Esophagus (tissue), 2 donors: ENCODE measurements around the gene PAPOLA. TPM values are rescaled to one million over a fixed set of nuclear protein-coding genes. Genes with fewer than 3 reads are reported as not detected.
A peak's percentile ranks its signal among the peaks of the same experiment; 100 is the strongest.

Experiments
- H3K27ac ChIP-seq, 2 donors: one replicate each; pipeline ENCODE4 v1.5.1; 2013; ENCODE audit warnings: low read depth in 2 of 2, mild to moderate bottlenecking in 2 of 2, inconsistent platforms in 1 of 2, low read length in 1 of 2, moderate library complexity in 1 of 2
- H3K27me3 ChIP-seq, 2 donors: one replicate each; pipeline ENCODE4 v1.6.1; 2013; ENCODE audit warnings: low read length in 2 of 2, control low read depth in 1 of 2, mild to moderate bottlenecking in 1 of 2; ENCODE audit not compliant: insufficient read depth in 2 of 2, control insufficient read depth in 1 of 2
- H3K36me3 ChIP-seq, 2 donors: one replicate each; pipeline ENCODE4 v1.6.1; 2013; ENCODE audit warnings: low read length in 1 of 2; ENCODE audit not compliant: control insufficient read depth in 2 of 2, insufficient read depth in 2 of 2
- H3K4me1 ChIP-seq, 2 donors: one replicate each; pipeline ENCODE4 v1.6.1; 2013; ENCODE audit warnings: low read length in 1 of 2; ENCODE audit not compliant: control insufficient read depth in 2 of 2, insufficient read depth in 2 of 2
- H3K4me3 ChIP-seq, 2 donors: one replicate each; pipeline ENCODE4 v1.5.1; 2013; ENCODE audit warnings: low read length in 2 of 2, mild to moderate bottlenecking in 2 of 2, low read depth in 1 of 2, moderate library complexity in 1 of 2
- H3K9me3 ChIP-seq, 2 donors: one replicate each; pipeline ENCODE4 v1.6.1; 2013; ENCODE audit warnings: mild to moderate bottlenecking in 2 of 2, low read depth in 1 of 2, low read length in 1 of 2, moderate library complexity in 1 of 2; ENCODE audit not compliant: control insufficient read depth in 2 of 2, insufficient read depth in 1 of 2
- WGBS, 2 donors: extraction: QIAGEN DNeasy Blood & Tissue Kit; methylation state at CpG; one replicate each; pipeline ENCODE4 v1.1.7; 2013; 5-methylcytosine and 5-hydroxymethylcytosine counted together
- polyA plus RNA-seq, 2 donors: library from polyadenylated mRNA; stranded (reverse); fragments of 200-250 nt; gene quantifications; one replicate each; pipeline ENCODE4 v1.2.3, GENCODE V29; 2013
- donor health status: healthy with polysubstance abuse.
- donor health status: Bipolar disorder and iron deficiency.

PAPOLA gene
- polyA plus RNA-seq, 2 donors: 43.5 to 57.5 TPM

DNA sequence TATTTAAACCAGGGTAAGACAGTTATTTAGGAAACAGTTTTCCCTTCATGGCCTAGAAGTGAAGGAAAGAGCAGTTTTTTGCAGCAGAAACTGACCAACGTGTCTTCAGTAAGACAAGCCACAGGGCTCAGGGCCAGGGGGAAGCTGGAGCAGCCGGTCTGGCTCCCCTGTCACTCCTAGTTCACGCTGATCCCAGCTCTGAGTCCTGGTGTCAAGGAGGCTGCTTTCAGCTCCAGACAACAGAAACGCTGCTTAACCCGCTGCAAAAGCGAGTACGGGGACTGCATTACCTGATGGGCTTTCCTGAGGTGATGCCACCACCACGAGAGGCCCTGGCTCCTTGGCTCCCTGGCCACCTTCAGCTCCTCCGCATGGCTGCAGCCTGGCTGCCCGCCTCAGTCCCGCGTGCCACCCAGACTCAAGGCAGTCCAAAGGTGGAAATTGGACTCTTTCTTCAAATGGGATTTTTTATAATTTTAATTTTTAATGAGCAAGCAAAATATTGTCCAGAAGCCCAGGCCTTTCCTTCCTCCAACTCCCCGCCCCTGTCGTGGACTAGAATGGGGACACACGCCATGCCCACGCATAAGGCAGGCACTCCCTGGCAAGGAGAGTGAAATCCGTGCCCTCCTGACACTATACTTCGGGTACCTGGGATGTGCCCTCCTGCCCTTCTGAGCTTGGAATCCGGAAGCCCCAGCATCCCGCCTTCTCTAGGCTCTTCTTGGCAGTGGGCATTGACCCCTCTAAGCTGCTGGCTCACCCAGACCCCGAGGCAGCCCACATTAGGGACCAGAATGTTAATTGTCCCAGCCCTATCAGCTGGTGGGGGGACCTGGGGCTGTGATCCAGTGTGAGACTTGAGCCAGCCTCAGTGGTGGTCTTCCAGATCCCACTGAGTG, 85.0 kb downstream of the PAPOLA start:
- Histone ChIP-seq H3K4me1 (no peaks in the 10 kb centered on the region), H3K27ac (no peak overlapping the region), H3K36me3 (no peaks in the 10 kb centered on the region), H3K4me3 (no peak overlapping the region), H3K27me3 (no peaks in the 10 kb centered on the region), H3K9me3 (peaks cover 0 to 2% of the 10 kb centered on the region in 2 donors)
- WGBS, 2 donors: 73 to 79% methylated on average over 21 of the region's 21 CpGs

DNA sequence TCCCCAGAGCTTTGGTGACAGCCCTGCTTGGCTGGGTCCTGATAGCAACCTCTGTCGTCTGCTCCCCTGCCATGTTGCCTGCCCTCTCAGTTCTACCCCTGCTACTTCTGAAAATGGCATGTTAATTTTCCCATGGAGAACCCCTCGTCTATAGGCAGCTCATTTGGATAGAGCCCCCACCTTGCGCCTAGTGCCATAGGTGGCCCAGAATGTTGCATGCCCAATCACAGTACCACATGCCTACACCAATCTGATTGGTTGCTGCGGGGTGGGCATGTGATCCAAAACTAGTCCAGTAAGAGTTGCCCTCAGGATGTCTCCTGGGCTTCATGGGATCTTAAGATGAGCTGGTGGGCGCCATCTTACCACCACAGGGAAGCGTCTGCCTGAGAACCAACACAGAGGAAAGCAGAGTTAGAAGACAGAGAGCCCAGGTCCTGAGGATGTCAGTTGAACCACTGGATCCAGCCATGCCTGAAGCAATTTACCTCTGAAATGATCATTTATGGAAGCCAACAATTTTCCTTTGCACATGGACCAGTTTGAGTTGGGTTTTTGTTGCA, 85.7 kb downstream of the PAPOLA start:
- no peaks in the 10 kb centered on the region for H3K27me3 ChIP-seq

DNA sequence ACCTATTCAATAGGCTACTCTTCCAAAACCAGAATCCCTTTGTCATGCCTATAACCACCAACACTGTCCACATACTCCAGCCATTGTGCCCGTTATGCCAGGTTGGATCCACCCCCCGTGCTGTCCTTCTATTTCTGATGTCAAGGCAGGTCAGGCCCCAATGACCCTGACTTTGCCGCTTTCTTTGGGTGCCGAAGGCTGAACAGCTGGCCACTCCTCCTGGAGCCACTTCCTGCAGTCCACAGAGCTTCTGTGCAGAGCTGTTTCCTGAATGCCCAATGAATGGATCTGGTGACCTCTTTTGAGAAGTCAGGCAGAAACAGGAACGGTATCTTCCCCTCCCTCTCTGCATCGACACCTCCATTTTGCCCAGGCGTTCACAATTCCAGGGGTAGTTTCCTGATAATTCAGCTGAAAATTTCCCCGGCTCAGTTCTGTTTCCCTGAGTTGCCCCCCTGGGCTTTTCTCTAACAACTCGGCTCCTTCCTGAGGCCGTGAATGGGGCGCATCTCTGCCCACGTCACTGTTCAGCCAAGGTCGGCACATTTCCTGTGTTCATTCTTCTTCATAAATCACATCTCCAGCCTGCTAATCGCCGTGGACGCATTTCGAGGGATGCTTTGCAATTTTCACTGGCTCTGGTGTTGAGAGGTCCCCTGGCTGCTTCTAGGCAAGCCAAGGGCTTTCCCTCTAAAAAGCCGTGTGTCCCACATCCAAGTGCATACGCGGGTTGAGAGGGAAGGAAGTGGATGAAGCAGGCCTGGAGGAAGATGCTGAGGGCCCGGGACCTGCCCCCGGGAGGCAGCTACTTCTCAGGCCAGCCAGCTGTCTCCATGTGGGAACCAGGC, 86.5 kb downstream of the PAPOLA start:
- H3K36me3 ChIP-seq: no peaks in the 10 kb centered on the region
- H3K27ac ChIP-seq: no peak overlapping the region
- no peaks in the 10 kb centered on the region for H3K9me3 ChIP-seq
- H3K4me3 ChIP-seq: no peak overlapping the region
- no peaks in the 10 kb centered on the region for H3K27me3 ChIP-seq
- WGBS, 2 donors: 64 to 68% methylated on average over 22 of the region's 22 CpGs
- H3K4me1 ChIP-seq: peaks cover 3 to 5% of the 10 kb centered on the region in 2 donors

More for the DNA sequence above, 85.7 kb downstream of the PAPOLA start:
- H3K27ac ChIP-seq: no peak overlapping the region
- H3K9me3 ChIP-seq: peaks cover 0 to 2% of the 10 kb centered on the region in 2 donors
- H3K4me1 ChIP-seq: peaks cover 3 to 4% of the 10 kb centered on the region in 2 donors
- H3K36me3 ChIP-seq: no peaks in the 10 kb centered on the region
- H3K4me3 ChIP-seq: no peak overlapping the region
- 94% methylated on average over 6 of the region's 6 CpGs for WGBS, 2 donors

DNA sequence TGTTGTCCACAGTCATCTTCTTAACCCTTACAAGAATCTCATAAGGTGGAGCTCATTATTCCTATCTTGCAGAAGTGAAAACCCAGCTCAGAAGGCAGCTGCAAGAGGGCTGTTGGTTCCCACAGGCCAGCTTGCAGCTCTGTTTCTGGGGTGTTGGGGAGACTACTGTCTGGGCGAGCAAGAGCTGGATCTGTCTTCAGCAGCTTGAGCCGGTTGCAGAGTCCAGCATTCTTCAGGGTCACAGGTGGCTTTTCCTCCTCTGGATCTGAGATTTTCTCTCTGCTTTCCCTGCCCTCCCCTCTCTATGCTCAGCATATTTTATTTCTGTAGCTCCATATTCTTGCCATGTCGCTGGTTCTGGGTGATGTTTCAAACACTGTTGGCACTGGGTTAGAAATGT, 87.4 kb downstream of the PAPOLA start:
- Histone ChIP-seq H3K9me3 (no peaks in the 10 kb centered on the region), H3K36me3 (no peaks in the 10 kb centered on the region), H3K27ac (no peak overlapping the region), H3K4me3 (no peak overlapping the region), H3K4me1 (peaks cover 3 to 5% of the 10 kb centered on the region in 2 donors), H3K27me3 (no peaks in the 10 kb centered on the region)
- WGBS, 2 donors: 64 to 75% methylated on average over 3 of the region's 3 CpGs

DNA sequence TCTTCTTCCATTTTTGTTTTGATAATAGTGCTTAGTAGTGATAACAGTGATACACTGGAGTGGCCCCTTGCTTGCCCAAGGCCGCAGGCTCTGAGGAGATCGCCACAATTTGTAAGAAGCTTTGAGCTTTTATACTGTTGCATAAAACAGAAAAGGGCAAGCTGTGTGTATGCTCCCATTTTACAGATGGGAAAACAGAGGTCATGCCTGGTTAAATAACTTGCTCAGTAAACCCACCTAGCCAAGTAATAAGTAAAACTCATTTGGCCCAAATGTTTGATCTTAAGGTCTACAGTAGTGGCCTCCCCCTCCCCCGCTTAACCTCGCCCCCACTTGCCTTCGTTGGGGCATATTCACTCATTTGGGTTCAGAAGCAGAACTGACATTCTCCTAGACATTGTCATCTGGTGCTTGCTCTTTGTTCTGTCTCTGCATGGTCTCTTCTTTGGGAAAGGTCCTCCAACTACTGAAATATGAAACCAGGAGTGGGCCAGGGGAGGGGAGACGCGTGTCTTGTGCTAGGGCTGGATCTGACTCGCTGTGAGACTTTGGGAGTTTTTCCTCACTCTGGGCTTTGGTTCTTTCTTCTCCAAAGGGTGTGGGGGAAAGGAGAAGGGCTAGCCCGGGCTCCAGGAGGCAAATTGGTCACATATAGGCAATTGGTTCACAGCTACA, 88.1 kb downstream of the PAPOLA start:
- peaks cover 3 to 5% of the 10 kb centered on the region in 2 donors for H3K4me1 ChIP-seq
- no peaks in the 10 kb centered on the region for H3K9me3 ChIP-seq
- H3K27me3 ChIP-seq: no peaks in the 10 kb centered on the region

DNA sequence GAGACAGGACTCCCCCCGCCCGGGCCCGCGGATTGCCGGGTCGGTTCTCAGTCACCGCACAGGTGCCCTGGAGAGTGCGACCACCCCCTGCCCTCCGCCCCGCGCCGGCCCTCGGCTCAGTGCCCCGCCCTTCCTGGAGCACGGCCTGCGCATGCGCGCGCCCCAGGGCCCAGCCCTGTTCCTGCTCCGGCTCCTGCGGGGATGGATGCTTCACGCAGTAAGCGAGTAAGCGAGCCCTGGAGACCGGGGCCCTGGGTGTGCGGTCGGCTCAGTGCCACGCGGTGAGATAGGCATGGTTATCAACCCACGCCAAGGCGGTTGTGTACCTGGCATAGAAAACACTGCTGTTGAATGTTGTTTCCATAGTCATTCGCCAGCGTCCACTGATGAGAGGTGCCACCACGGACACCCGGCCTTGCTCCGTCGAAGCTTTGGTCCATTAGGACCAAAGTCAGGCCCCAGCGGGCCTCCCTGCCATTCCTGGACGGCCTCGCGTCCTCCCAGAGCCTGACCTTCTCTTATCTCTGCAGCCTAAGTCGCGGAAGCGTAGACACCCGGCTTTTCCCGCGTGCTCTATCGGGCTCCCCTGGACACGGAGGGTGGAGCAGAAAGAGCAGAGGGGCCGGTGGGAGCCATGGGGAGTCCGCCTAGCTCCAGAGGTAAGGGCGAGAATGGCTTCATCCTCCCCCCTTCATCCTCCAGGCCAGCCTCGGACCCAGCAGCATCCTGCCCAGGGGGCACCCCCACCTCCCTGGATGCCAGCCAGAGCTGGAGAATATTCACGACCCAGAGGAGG, 90.6 kb downstream of the PAPOLA start:
- Histone ChIP-seq H3K9me3 (no peaks in the 10 kb centered on the region), H3K36me3 (no peaks in the 10 kb centered on the region), H3K4me3 (peak overlapping the region; percentile 37 to 44), H3K27ac (no peak overlapping the region), H3K4me1 (peaks cover 3 to 5% of the 10 kb centered on the region in 2 donors), H3K27me3 (no peaks in the 10 kb centered on the region)
- WGBS, 2 donors: 8 to 9% methylated on average over 54 of the region's 54 CpGs

More for the DNA sequence above, 88.1 kb downstream of the PAPOLA start:
- WGBS, 2 donors: 82 to 83% methylated on average over 9 of the region's 9 CpGs
- Histone ChIP-seq H3K27ac (no peak overlapping the region), H3K4me3 (no peak overlapping the region), H3K36me3 (no peaks in the 10 kb centered on the region)

DNA sequence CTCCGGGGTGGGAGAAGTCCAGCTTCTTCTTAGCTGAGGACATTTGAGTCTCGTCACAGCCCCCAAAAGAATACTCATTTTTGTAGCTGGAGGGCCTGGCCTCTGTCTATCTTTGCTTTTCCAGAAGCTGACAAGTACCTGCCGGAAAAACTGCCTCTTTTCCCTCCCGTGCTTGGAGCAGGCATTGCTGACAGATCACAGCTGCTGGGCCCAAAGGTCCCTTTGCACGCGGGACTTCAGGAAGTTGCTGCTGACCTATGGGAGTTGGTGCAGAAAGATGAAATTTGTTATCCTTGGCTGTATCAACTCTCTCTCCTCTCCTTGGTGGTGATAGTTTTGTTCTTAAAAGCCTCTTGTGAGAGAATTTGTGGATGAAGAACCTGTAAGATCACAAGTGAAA, 92.8 kb downstream of the PAPOLA start:
- Histone ChIP-seq H3K36me3 (no peaks in the 10 kb centered on the region), H3K4me3 (no peak overlapping the region), H3K4me1 (peaks cover 3 to 5% of the 10 kb centered on the region in 2 donors), H3K9me3 (no peaks in the 10 kb centered on the region), H3K27ac (no peak overlapping the region), H3K27me3 (no peaks in the 10 kb centered on the region)
- 59 to 72% methylated on average over 6 of the region's 6 CpGs for WGBS, 2 donors

DNA sequence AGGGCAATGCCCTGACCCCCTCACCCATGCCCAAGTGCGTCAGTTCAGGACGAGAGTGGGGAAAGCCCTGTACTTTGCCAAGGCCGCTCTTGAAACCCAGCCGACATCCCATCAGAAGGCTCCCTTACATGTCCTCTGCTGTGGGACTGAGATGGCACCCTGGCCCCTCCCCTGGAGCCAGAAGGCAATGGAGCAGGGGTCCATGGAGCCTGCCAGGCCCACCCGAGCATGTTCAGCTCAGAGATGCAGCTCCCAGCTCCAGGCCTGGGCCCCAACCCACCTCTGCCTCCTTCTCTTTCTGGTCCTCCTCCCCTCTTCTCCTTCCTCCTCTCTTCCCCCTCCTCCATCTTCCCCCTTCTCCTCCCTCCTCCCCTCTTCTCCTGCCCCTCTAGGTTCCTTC, 95.5 kb downstream of the PAPOLA start:
- H3K36me3 ChIP-seq: no peaks in the 10 kb centered on the region
- H3K27ac ChIP-seq: no peak overlapping the region
- H3K9me3 ChIP-seq: no peaks in the 10 kb centered on the region
- no peak overlapping the region for H3K4me3 ChIP-seq
- H3K27me3 ChIP-seq: no peaks in the 10 kb centered on the region
- WGBS, 2 donors: 92 to 93% methylated on average over 5 of the region's 5 CpGs
- H3K4me1 ChIP-seq: peaks cover 2 to 3% of the 10 kb centered on the region in 2 donors
